SK-N-MC (cell line): ENCODE measurements around the gene CMSS1.

ENCODE experiments used
- EZH2 ChIP-seq: fragments of 200-600 bp; sonication (generic); IDR thresholded peaks from one replicate; pipeline ENCODE4 v1.6.1; 2017; ENCODE audit warnings: antibody characterized with exemption
- FOXP2 ChIP-seq: optimal IDR thresholded peaks from 2 replicates; pipeline ENCODE3; 2011; ENCODE audit warnings: mild to moderate bottlenecking, moderate library complexity; ENCODE audit not compliant: insufficient read depth; ENCODE audit errors: extremely low read length, control extremely low read depth
- POLR2AphosphoS5 ChIP-seq: IDR thresholded peaks from 2 replicates; pipeline ENCODE4 v1.6.1; 2012; ENCODE audit warnings: mild to moderate bottlenecking, low read depth, low read length, borderline replicate concordance

GRCh38 chr3:99883693-99884092 lies 66.0 kb downstream of the CMSS1 start:
- TF ChIP-seq EZH2 = no peak
- TF ChIP-seq POLR2AphosphoS5 = no peak
- TF ChIP-seq FOXP2 = no peak
